VCaP (cell line): ENCODE measurements around the gene ADCY4.

Experiments used
- H3K27ac ChIP-seq: fragments of 450-650 bp; 2 replicates; pipeline ENCODE4 v1.5.1; 2017
- CTCF ChIP-seq: fragments of 450-650 bp; conservative IDR thresholded peaks from 2 replicates; pipeline ENCODE4 v1.5.1; 2017; ENCODE audit warnings: mild to moderate bottlenecking, moderate library complexity

Gene ADCY4

DNA sequence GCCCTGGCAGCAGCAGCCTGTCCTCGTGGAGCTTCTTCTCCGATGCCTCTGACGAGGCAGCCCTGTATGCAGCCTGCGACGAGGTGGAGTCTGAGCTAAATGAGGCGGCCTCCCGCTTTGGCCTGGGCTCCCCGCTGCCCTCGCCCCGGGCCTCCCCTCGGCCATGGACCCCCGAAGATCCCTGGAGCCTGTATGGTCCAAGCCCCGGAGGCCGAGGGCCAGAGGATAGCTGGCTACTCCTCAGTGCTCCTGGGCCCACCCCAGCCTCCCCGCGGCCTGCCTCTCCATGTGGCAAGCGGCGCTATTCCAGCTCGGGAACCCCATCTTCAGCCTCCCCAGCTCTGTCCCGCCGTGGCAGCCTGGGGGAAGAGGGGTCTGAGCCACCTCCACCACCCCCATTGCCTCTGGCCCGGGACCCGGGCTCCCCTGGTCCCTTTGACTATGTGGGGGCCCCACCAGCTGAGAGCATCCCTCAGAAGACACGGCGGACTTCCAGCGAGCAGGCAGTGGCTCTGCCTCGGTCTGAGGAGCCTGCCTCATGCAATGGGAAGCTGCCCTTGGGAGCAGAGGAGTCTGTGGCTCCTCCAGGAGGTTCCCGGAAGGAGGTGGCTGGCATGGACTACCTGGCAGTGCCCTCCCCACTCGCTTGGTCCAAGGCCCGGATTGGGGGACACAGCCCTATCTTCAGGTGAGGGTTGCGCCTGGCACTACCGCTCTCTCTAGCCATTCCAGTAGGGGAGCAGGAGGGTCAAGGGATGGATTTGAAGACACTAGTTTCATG, 35.2 kb upstream of the ADCY4 start:
- no peak overlapping the region for H3K27ac ChIP-seq
- no peak for TF ChIP-seq CTCF

DNA sequence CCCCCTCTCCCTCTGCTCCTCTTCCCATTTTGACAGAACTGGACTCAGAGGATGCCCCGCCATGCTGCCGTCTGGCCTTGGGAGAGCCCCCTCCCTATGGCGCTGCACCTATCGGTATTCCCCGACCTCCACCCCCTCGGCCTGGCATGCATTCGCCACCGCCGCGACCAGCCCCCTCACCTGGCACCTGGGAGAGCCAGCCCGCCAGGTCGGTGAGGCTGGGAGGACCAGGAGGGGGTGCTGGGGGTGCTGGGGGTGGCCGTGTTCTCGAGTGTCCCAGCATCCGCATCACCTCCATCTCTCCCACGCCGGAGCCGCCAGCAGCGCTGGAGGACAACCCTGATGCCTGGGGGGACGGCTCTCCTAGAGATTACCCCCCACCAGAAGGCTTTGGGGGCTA, 34.6 kb upstream of the ADCY4 start:
- H3K27ac ChIP-seq, result no peak overlapping the region
- TF ChIP-seq CTCF, result no peak

GRCh38 chr14:24368562-24369252, 33.8 kb upstream of the ADCY4 start:
- H3K27ac ChIP-seq, result no peak overlapping the region
- no peak for TF ChIP-seq CTCF

GRCh38 chr14:24368212-24368561, 33.3 kb upstream of the ADCY4 start:
- TF ChIP-seq CTCF, result no peak
- H3K27ac ChIP-seq, result peak overlapping the region; percentile 91; the same call in 1 of the 2 replicates

DNA sequence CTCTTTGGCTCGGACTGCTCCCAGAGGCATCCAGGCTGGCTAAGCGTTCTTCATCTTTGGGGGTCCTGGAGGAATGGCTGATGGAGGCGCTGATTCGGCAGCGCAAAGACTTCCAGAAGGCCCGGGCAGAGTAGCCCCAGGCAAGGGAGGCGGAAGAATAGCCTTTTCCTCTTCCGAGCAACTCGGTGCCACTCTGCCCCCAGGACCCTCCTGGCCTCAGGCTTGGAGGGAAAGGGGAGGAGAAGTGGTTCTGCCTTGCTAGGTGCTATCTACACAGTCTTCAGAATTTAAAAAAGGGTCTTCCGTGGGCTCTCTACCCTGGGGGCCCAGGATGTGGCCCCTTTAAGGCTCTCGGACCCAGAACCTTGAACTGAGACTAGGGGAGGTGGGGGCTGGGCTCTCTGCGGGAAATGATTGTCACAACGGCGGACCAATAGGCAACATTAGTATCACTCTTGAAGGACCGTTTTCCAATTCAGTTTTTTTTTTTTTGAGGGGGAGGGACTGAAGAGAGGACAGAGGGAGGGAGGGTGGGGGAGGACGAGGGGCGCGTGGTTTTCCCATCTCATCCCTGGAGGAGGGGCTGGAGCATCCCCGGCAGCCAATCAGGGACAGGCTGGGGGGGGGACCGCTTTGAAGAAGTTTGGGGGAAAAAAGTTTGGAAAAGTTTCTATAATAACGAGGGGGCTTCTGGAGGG, 32.8 kb upstream of the ADCY4 start, which contains the start of gene NFATC4:
Gene NFATC4 (plus strand): TSS at position 671 of the 698 bp plus-strand sequence. CDS start 157 bp downstream, outside the sequence.
- no peak for TF ChIP-seq CTCF
- peak within 1 kb of the TSS; percentile 91 for H3K27ac ChIP-seq

- H3K27ac ChIP-seq, result peak overlapping the region; percentile 91
- no peak for TF ChIP-seq CTCF
Measured at GRCh38 chr14:24366721-24367513, 32.0 kb upstream of the ADCY4 start.

- H3K27ac ChIP-seq, result peak overlapping the region; percentile 91
- TF ChIP-seq CTCF, result no peak
Measured at GRCh38 chr14:24366413-24366720, 31.5 kb upstream of the ADCY4 start.
